Neural cell (in vitro differentiated cells): ENCODE data around the gene SURF6. TPM values are rescaled to one million over a fixed set of nuclear protein-coding genes. Genes with fewer than 3 reads are reported as not detected.

Experiments
- H2AFZ ChIP-seq: fragments of 200-600, 300-800 bp; sonication (generic), shearing (Covaris generic); 2 replicates; pipeline ENCODE4 v1.6.0; 2014; ENCODE audit warnings: low read depth, mild to moderate bottlenecking, antibody characterized with exemption, low read length, moderate library complexity
- H3F3A ChIP-seq: fragments of 200-600 bp; shearing (Covaris generic); 2 replicates; pipeline ENCODE4 v1.6.1; 2016; ENCODE audit warnings: mild to moderate bottlenecking, moderate library complexity, mixed read lengths, antibody characterized with exemption, low read length; ENCODE audit not compliant: insufficient read depth, poor library complexity, severe bottlenecking
- H3K27ac ChIP-seq: fragments of 200-600, 300-800 bp; sonication (generic), shearing (Covaris generic); 2 replicates; pipeline ENCODE4 v1.5.1; 2014; ENCODE audit warnings: mild to moderate bottlenecking, low read length, moderate library complexity
- H3K27me3 ChIP-seq: fragments of 300-800, 200-600 bp; sonication (generic), shearing (Covaris generic); 2 replicates; pipeline ENCODE4 v1.6.0; 2014; ENCODE audit warnings: mild to moderate bottlenecking, low read depth, low read length, moderate library complexity; ENCODE audit not compliant: insufficient read depth
- H3K36me3 ChIP-seq: fragments of 300-800, 200-600 bp; sonication (generic), shearing (Covaris generic); 2 replicates; pipeline ENCODE4 v1.5.1; 2014; ENCODE audit warnings: mild to moderate bottlenecking, antibody characterized with exemption, low read length, moderate library complexity; ENCODE audit not compliant: insufficient read depth
- H3K4me2 ChIP-seq: fragments of 300-800, 200-600 bp; sonication (generic), shearing (Covaris generic); 2 replicates; pipeline ENCODE4 v1.6.0; 2014; ENCODE audit warnings: mild to moderate bottlenecking, low read length
- H3K4me3 ChIP-seq: fragments of 300-800, 200-600 bp; sonication (generic), shearing (Covaris generic); 2 replicates; pipeline ENCODE4 v1.5.1; 2014; ENCODE audit warnings: mild to moderate bottlenecking, low read length, moderate library complexity
- H3K79me2 ChIP-seq: fragments of 200-600 bp; shearing (Covaris generic); replicated peaks from 2 replicates; pipeline ENCODE4 v1.6.0; 2014; ENCODE audit warnings: mild to moderate bottlenecking, low read length, moderate library complexity; ENCODE audit not compliant: insufficient read depth
- H3K9ac ChIP-seq: fragments of 300-800, 200-600 bp; sonication (generic), shearing (Covaris generic); 2 replicates; pipeline ENCODE4 v1.6.1; 2016; ENCODE audit warnings: mild to moderate bottlenecking, low read length, mixed read lengths
- H3K9me2 ChIP-seq: fragments of 200-600 bp; shearing (Covaris generic); 2 replicates; pipeline ENCODE4 v1.6.1; 2016; ENCODE audit warnings: mild to moderate bottlenecking, low read length, mixed read lengths; ENCODE audit not compliant: insufficient read depth
- H3K9me3 ChIP-seq: fragments of 200-600, 300-800 bp; sonication (generic), shearing (Covaris generic); 2 replicates; pipeline ENCODE4 v1.6.1; 2016; ENCODE audit warnings: mild to moderate bottlenecking, mixed run types, low read length, moderate library complexity, mixed read lengths
- H4K20me1 ChIP-seq: fragments of 200-600 bp; shearing (Covaris generic); 2 replicates; pipeline ENCODE4 v1.6.1; 2016; ENCODE audit warnings: mild to moderate bottlenecking, mixed run types; ENCODE audit not compliant: insufficient read depth
- CTCF ChIP-seq: fragments of 450-650 bp; IDR thresholded peaks from 2 replicates; pipeline ENCODE4 v1.5.1; 2014; ENCODE audit warnings: antibody characterized with exemption, mild to moderate bottlenecking, moderate library complexity; ENCODE audit not compliant: poor library complexity, severe bottlenecking
- EP300 ChIP-seq: fragments of 450-650 bp; conservative IDR thresholded peaks from 2 replicates; pipeline ENCODE4 v1.6.1; 2014; ENCODE audit warnings: antibody characterized with exemption, mild to moderate bottlenecking, moderate library complexity; ENCODE audit not compliant: poor library complexity, severe bottlenecking
- EZH2 ChIP-seq: fragments of 200-600, 300-800 bp; shearing (Covaris generic), sonication (generic); IDR thresholded peaks from 2 replicates; pipeline ENCODE4 v1.6.1; 2014; ENCODE audit warnings: antibody characterized with exemption, low read length, borderline replicate concordance, mild to moderate bottlenecking; ENCODE audit not compliant: insufficient read depth, poor library complexity, severe bottlenecking
- MXI1 ChIP-seq: fragments of 450-650 bp; conservative IDR thresholded peaks from 2 replicates; pipeline ENCODE4 v1.6.1; 2014; ENCODE audit warnings: antibody characterized with exemption, mild to moderate bottlenecking; ENCODE audit not compliant: poor library complexity, severe bottlenecking
- POLR2AphosphoS5 ChIP-seq: IDR thresholded peaks from 2 replicates; pipeline ENCODE4 v1.6.1; 2012
- RAD21 ChIP-seq: fragments of 450-650 bp; conservative IDR thresholded peaks from 2 replicates; pipeline ENCODE4 v1.6.1; 2014; ENCODE audit warnings: antibody characterized with exemption, mild to moderate bottlenecking, moderate library complexity
- REST ChIP-seq: IDR thresholded peaks from 2 replicates; pipeline ENCODE4 v1.6.1; 2012; ENCODE audit warnings: borderline replicate concordance
- SMC3 ChIP-seq: fragments of 450-650 bp; conservative IDR thresholded peaks from 2 replicates; pipeline ENCODE4 v1.6.1; 2014; ENCODE audit warnings: antibody characterized with exemption, mild to moderate bottlenecking, moderate library complexity; ENCODE audit not compliant: poor library complexity
- TAF1 ChIP-seq: IDR thresholded peaks from 2 replicates; pipeline ENCODE4 v1.6.1; 2012; ENCODE audit warnings: low read depth
- polyA plus RNA-seq: library from polyadenylated mRNA; depleted of rRNA; stranded (reverse); fragments of >200 nt; gene quantifications from 2 replicates; pipeline ENCODE4 v1.2.3, GENCODE V29; 2014

The SURF6 gene
- polyA plus RNA-seq, 1 donor from 2014 or later: 20.7 TPM

GRCh38 chr9:133305731-133306130, 30.3 kb downstream of the SURF6 start:
- Histone ChIP-seq H3K36me3 (no peaks in the 10 kb centered on the region), H4K20me1 (no peaks in the 10 kb centered on the region), H3K9me3 (no peaks in the 10 kb centered on the region), H2AFZ (no peak overlapping the region), H3K27ac (no peak overlapping the region), H3K9ac (no peak overlapping the region), H3K9me2 (no peaks in the 10 kb centered on the region), H3K4me2 (no peak overlapping the region), H3K79me2 (no peaks in the 10 kb centered on the region), H3F3A (no peaks in the 10 kb centered on the region), H3K4me3 (no peak overlapping the region), H3K27me3 (no peaks in the 10 kb centered on the region)
- no peak for TF ChIP-seq EZH2

DNA sequence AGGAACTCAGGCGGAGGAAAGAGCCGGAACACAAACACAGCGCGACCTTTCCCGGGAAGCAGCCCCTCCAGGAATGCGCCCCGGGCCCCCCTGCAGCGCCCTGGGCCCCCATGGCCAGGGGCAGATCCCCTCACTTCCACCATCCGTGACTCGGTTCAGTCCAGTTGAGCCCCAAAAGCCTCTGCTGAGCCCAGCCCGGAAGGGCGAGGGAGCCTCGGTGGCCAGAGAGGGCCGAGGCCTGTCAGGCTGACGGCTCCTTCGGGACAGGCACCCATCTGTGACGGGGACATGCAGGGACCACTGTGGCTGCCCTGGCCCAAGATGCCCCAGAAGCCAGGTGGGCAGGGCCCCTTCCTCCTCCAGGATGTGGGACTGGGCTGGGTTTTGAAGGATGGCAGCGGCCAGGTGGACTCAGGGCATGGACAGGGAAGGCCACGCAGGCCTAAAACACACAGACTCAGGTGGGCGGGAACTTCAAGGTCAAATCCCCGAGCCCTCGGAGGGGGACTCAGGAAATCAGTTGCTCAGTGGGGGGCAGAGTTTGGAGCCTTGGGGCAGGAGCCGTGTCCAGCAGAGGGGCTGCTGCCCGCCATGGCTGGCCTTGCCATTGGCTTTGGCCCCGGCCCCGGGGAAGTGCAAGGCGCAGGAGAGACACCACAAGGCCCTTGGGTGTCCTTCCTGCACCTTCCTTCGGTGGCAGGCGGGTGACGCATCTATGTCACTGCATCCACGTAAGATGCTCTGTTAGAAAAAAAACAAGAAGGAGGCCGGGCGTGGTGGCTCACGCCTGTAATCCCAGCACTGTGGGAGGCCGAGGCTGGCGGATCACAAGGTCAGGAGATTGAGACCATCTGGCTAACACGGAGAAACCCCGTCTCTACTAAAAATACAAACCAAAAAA, 31.3 kb downstream of the SURF6 start:
- no peaks in the 10 kb centered on the region for H3F3A ChIP-seq
- no peaks in the 10 kb centered on the region for H4K20me1 ChIP-seq
- no peaks in the 10 kb centered on the region for H3K9me3 ChIP-seq
- H3K27ac ChIP-seq: no peak overlapping the region
- no peaks in the 10 kb centered on the region for H3K27me3 ChIP-seq
- H3K4me2 ChIP-seq: no peak overlapping the region
- H3K9me2 ChIP-seq: no peaks in the 10 kb centered on the region
- H3K4me3 ChIP-seq: no peak overlapping the region
- H3K9ac ChIP-seq: no peak overlapping the region
- TF ChIP-seq EP300 (no peak), EZH2 (no peak), TAF1 (no peak), MXI1 (no peak), RAD21 (no peak), REST (no peak)
- H2AFZ ChIP-seq: no peak overlapping the region
- H3K79me2 ChIP-seq: no peaks in the 10 kb centered on the region
- H3K36me3 ChIP-seq: no peaks in the 10 kb centered on the region

- H3K9me3 ChIP-seq: no peaks in the 10 kb centered on the region
- TF ChIP-seq POLR2AphosphoS5 (no peak), RAD21 (no peak), SMC3 (no peak), TAF1 (no peak), EZH2 (no peak), MXI1 (no peak), CTCF (no peak), EP300 (no peak), REST (no peak)
Observed at GRCh38 chr9:133304158-133304470, 31.9 kb downstream of the SURF6 start.

More at GRCh38 chr9:133304158-133304470, 31.9 kb downstream of the SURF6 start:
- Histone ChIP-seq H3F3A (no peaks in the 10 kb centered on the region), H3K9me2 (no peaks in the 10 kb centered on the region), H4K20me1 (no peaks in the 10 kb centered on the region), H3K79me2 (no peaks in the 10 kb centered on the region), H3K4me3 (no peak overlapping the region), H3K9ac (no peak overlapping the region), H3K36me3 (no peaks in the 10 kb centered on the region), H3K27ac (no peak overlapping the region), H3K27me3 (no peaks in the 10 kb centered on the region), H2AFZ (no peak overlapping the region), H3K4me2 (no peak overlapping the region)
